ENCODE data around the gene C11orf54. TPM values are rescaled to one million over a fixed set of nuclear protein-coding genes. Genes with fewer than 3 reads are reported as not detected.
"Not testable (repeated sequence)": the region's sequence is repeated elsewhere in the genome, so short reads cannot be mapped to it uniquely, and the experiment has no call there.

The C11orf54 gene
- total RNA-seq, 1 donor from 2014 or later: 27.5 TPM

- Mint-ChIP-seq H3K36me3 (ENCODE audit: low read depth) (peaks cover 9% of the 10 kb centered on the region), H3K4me3 (no peak overlapping the region), H3K27ac (ENCODE audit: unreplicated experiment) (no peak overlapping the region), H3K27me3 (ENCODE audit: low read depth) (no peaks in the 10 kb centered on the region), H3K9me3 (no peaks in the 10 kb centered on the region), H3K4me1 (no peaks in the 10 kb centered on the region)
- TF ChIP-seq CTCF (conservative IDR thresholded peaks at IDR 0.05): no peak
- DNase-seq (ENCODE audit: low read depth, low spot score): no peak
Measured at GRCh38 chr11:93756748-93757147, 15.3 kb downstream of the C11orf54 start.

GRCh38 chr11:93757301-93757700, 15.8 kb downstream of the C11orf54 start:
- Mint-ChIP-seq H3K36me3 (ENCODE audit: low read depth) (peaks cover 9% of the 10 kb centered on the region), H3K9me3 (no peaks in the 10 kb centered on the region), H3K27me3 (ENCODE audit: low read depth) (no peaks in the 10 kb centered on the region), H3K4me3 (no peak overlapping the region), H3K27ac (ENCODE audit: unreplicated experiment) (no peak overlapping the region), H3K4me1 (no peaks in the 10 kb centered on the region)
- no peak for TF ChIP-seq CTCF (conservative IDR thresholded peaks at IDR 0.05)
- no peak for DNase-seq (ENCODE audit: low read depth, low spot score)

- Mint-ChIP-seq H3K4me3 (no peak overlapping the region), H3K4me1 (no peaks in the 10 kb centered on the region), H3K27me3 (ENCODE audit: low read depth) (no peaks in the 10 kb centered on the region), H3K9me3 (no peaks in the 10 kb centered on the region), H3K36me3 (ENCODE audit: low read depth) (peaks cover 9% of the 10 kb centered on the region), H3K27ac (ENCODE audit: unreplicated experiment) (no peak overlapping the region)
- no peak for TF ChIP-seq CTCF (conservative IDR thresholded peaks at IDR 0.05)
- no peak for DNase-seq (ENCODE audit: low read depth, low spot score)
Measured at GRCh38 chr11:93757924-93758865, 16.7 kb downstream of the C11orf54 start.

GRCh38 chr11:93759123-93759522, 17.7 kb downstream of the C11orf54 start:
- H3K4me1 Mint-ChIP-seq; H3K4me3 Mint-ChIP-seq; DNase-seq (ENCODE audit: low read depth, low spot score); H3K9me3 Mint-ChIP-seq; H3K36me3 Mint-ChIP-seq (ENCODE audit: low read depth); H3K27me3 Mint-ChIP-seq (ENCODE audit: low read depth): not testable (repeated sequence)
- peak overlapping the region; percentile 50 for H3K27ac Mint-ChIP-seq (ENCODE audit: unreplicated experiment)

- Mint-ChIP-seq H3K9me3 (no peaks in the 10 kb centered on the region), H3K4me1 (no peaks in the 10 kb centered on the region), H3K36me3 (ENCODE audit: low read depth) (peaks cover 9% of the 10 kb centered on the region), H3K27ac (ENCODE audit: unreplicated experiment) (no peak overlapping the region), H3K4me3 (no peak overlapping the region), H3K27me3 (ENCODE audit: low read depth) (no peaks in the 10 kb centered on the region)
- TF ChIP-seq CTCF (conservative IDR thresholded peaks at IDR 0.05): no peak
- DNase-seq (ENCODE audit: low read depth, low spot score): no peak
Measured at GRCh38 chr11:93761910-93762309, 20.4 kb downstream of the C11orf54 start.

GRCh38 chr11:93765551-93765950, 24.1 kb downstream of the C11orf54 start:
- Mint-ChIP-seq H3K4me1 (no peaks in the 10 kb centered on the region), H3K4me3 (no peak overlapping the region), H3K27me3 (ENCODE audit: low read depth) (no peaks in the 10 kb centered on the region), H3K9me3 (no peaks in the 10 kb centered on the region), H3K27ac (ENCODE audit: unreplicated experiment) (no peak overlapping the region), H3K36me3 (ENCODE audit: low read depth) (peaks cover 2% of the 10 kb centered on the region)
- TF ChIP-seq CTCF (conservative IDR thresholded peaks at IDR 0.05): no peak
- DNase-seq (ENCODE audit: low read depth, low spot score): no peak

All from neural crest cell (in vitro differentiated cells).